ENCODE data around the gene SERTAD4. TPM values are rescaled to one million over a fixed set of nuclear protein-coding genes. Genes with fewer than 3 reads are reported as not detected.

SERTAD4 gene
- total RNA-seq, 1 experiment from 2014 or later, result 3.9 TPM

DNA sequence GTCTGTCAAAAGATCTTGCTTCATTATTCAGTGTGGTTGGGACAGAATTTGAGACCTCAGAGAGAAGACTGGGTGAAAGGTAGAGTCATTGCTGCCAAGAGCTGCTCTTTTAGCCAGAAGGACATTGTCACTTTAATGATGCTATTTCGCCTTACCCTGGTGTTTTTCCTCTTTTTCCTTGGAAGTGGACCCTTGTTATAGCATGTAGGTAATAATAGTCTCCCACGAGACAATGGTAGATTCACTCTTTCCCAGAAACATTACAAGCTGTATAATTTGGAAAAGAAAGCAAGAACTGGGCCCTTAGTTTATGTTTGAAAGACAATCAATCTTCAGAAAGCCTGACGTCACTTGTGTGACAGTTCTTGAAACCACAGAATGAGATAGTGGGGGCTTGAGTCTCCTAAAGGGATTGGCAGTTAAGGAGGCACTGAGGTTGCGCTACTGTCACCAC is 3.8 kb downstream of the SERTAD4 start:
- peaks cover 12% of the 10 kb centered on the region for H3K23me2 ChIP-seq (ENCODE audit: insufficient read length, low read depth, low read length, poor library complexity, severe bottlenecking)
- no peak overlapping the region for H3K27ac ChIP-seq (ENCODE audit: insufficient read length, low read depth, low read length)
- no peak overlapping the region for H3K4me2 ChIP-seq (ENCODE audit: insufficient read depth, insufficient read length, low read length)
- no peak overlapping the region for H2BK20ac ChIP-seq (ENCODE audit: low read depth, low read length, poor library complexity, severe bottlenecking)
- Mint-ChIP-seq H3K4me1 (peaks cover 23 to 42% of the 10 kb centered on the region in 2 experiments), H3K27ac (no peak overlapping the region), H3K9me3 (no peaks in the 10 kb centered on the region), H3K4me3 (no peak overlapping the region), H3K27me3 (ENCODE audit: low read depth) (peaks cover 32% of the 10 kb centered on the region), H3K36me3 (ENCODE audit: insufficient read depth in 1 of 3, low read depth in 3 of 3) (no peaks in the 10 kb centered on the region)
- peaks cover 9% of the 10 kb centered on the region; the same call in 1 of the 2 replicates for H3K4me1 ChIP-seq (ENCODE audit: insufficient read depth, low read length)
- no peak overlapping the region for H4K8ac ChIP-seq (replicated peaks; ENCODE audit: insufficient read length, low read depth, low read length)
- H3K4ac ChIP-seq (ENCODE audit: low read depth, low read length), result no peak overlapping the region
- H4K91ac ChIP-seq (ENCODE audit: insufficient read length, low read depth, low read length), result no peak overlapping the region
- H4K5ac ChIP-seq (ENCODE audit: insufficient read length, low read depth, low read length), result no peak overlapping the region
- no peak overlapping the region for H2BK120ac ChIP-seq (ENCODE audit: low read depth, low read length, poor library complexity, severe bottlenecking)
- no peaks in the 10 kb centered on the region; the same call in 1 of the 2 replicates for H3K27me3 ChIP-seq (ENCODE audit: insufficient read depth, low read length)
- H3K79me2 ChIP-seq (ENCODE audit: insufficient read depth, low read length), result no peaks in the 10 kb centered on the region
- H3K56ac ChIP-seq (ENCODE audit: insufficient read length, low read depth, low read length), result no peak overlapping the region
- no peak overlapping the region for H2BK15ac ChIP-seq (ENCODE audit: low read depth, low read length)
- no peak overlapping the region for H2BK12ac ChIP-seq (ENCODE audit: insufficient read length, low read depth, low read length)
- H2AK5ac ChIP-seq (ENCODE audit: insufficient read length, low read length), result no peak overlapping the region
- no peaks in the 10 kb centered on the region for H3K9me3 ChIP-seq (ENCODE audit: control insufficient read depth, low read depth, low read length)
- H3K9ac ChIP-seq (ENCODE audit: extremely low read depth, insufficient read length, low read length), result no peak overlapping the region
- no peaks in the 10 kb centered on the region for H3K79me1 ChIP-seq (ENCODE audit: insufficient read depth, low read depth, low read length, poor library complexity, severe bottlenecking)
- no peak overlapping the region for H3K23ac ChIP-seq (ENCODE audit: insufficient read length, low read depth, low read length)
- TF ChIP-seq CTCF (conservative IDR thresholded peaks at IDR 0.05), result no peak
- no peak overlapping the region for H3K18ac ChIP-seq (ENCODE audit: insufficient read length, low read depth, low read length)
- H4K20me1 ChIP-seq (ENCODE audit: control insufficient read depth, insufficient read depth, insufficient read length), result no peaks in the 10 kb centered on the region
- WGBS (ENCODE audit: extremely low coverage, insufficient read length, low lambda C conversion rate), result no CpG with 5 or more reads among the region's 4 CpGs
- no peak overlapping the region for H2AFZ ChIP-seq (ENCODE audit: low read length)
- H3T11ph ChIP-seq (ENCODE audit: low read length), result no peak overlapping the region
- no peak overlapping the region for H3K14ac ChIP-seq (ENCODE audit: insufficient read depth, low read length)
- no peak for DNase-seq
- H2BK5ac ChIP-seq (ENCODE audit: insufficient read length, low read length), result no peak overlapping the region

Measured in H9 (cell line).